T47D (cell line): Measurements from ENCODE around the gene RHEX.

ENCODE experiments used
- DNase-seq, 2 experiments: peaks; one replicate each; pipeline versions ENCODE4 v3.0.0 to v3.0.0-alpha.2; 2011 to 2012; ENCODE audit warnings: low read depth in 1 of 2, low spot score in 1 of 2
- JUND ChIP-seq: IDR thresholded peaks from 2 replicates; pipeline ENCODE4 v1.6.1; 2012; ENCODE audit warnings: low read depth
- in situ Hi-C: cut with HindIII; loops from 2 replicates; pipeline ENCODE4 v1.10.0; 2016; ENCODE audit warnings: low sequenced_read_pairs, low pct_unique_long_range_greater_than_20kb

RHEX gene

DNA sequence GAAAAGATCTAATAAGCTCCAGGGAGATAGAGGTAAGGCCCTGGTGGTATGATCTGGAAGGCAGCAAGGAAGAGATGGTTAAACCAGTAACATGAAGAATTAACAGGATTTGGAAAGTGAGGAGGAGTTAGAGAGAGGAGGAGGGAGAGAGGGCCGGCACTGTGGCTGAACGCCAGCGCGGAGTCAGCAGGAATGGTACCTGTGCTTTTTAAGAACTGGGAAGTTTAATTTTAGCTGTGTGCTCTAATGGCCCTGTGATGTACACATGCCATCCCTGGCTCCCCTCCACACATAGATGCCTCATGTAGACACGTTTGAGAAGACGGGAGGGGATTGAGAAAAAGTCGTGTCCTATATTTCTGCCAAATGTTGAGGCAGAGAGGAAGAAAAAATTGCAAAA, 78.1 kb downstream of the RHEX start:
- in situ Hi-C loops, result no loop called here
- TF ChIP-seq JUND, result no peak
- DNase-seq, result no peak

DNA sequence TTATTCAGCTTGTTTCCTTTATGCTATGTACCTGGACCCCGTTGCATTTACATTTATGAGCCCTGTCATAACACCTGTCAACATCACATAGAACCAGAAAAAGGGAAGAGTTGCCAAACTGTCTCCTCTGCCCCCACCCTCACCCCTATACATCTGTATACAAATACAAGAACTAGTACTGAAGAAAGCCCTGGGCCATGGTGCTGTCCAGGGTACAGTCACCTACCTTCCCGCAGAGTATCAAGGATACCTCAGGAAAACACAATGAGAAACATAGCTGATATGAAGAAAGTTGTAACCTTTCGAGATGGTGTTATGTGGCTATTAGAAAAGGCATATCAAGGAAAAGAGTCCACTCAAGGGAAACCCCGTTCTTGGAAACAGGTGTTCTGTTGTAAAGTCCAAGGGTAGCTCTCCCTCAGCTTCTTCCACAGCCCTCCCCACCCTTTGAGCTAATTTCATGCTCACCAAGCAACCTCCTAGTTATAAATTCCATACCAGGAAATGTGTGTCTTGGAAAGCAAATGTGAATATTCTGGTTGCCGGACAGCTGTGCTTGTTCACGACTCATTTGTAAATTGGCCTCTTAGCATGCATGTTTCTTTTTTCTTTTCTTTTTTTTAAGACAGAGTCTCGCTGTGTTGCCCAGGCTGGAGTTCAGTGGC, 80.9 kb downstream of the RHEX start:
- DNase-seq, result no peak
- in situ Hi-C loops, result no loop called here
- no peak for TF ChIP-seq JUND

DNA sequence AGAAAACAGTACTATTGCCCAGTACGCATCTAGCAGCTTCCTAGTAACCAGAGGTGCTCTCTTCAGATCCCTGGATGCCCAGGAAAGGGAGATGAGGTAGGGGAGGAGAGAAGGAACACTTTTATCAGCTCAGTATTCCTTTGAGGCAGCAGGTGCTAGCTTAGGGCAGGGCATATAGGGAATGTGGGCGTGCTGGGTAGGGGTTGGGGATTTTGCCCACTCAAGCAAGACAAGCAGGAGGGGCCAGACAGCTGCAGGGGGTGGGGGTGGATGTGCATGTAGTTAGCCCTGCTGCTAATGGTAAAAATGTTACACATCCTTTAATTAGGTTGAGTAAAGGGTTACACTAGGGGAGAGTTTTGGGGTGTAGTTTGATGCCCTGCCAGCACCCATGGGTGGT, 82.3 kb downstream of the RHEX start:
- DNase-seq, result no peak
- in situ Hi-C loops, result no loop called here
- TF ChIP-seq JUND, result no peak

DNA sequence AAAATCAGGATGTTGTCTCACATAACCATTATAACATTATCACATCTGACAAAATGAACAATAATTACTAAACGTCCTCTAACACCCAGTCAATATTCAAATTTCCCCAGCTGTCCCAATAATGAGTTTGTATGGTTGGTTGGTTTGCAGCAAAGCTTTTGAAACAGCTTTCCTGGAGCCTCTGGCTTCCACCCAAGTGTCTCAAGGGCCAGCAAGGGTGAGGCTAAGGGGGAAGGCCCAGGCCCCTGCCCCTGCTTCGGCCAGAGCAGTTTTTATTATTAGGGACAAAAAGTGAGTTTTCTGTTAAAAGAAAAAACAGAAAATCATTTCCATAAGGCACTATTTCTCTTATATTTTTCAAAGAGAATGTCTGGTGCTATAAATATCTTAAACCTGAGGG, 83.3 kb downstream of the RHEX start:
- in situ Hi-C loops, result no loop called here
- no peak for TF ChIP-seq JUND
- DNase-seq, result no peak

DNA sequence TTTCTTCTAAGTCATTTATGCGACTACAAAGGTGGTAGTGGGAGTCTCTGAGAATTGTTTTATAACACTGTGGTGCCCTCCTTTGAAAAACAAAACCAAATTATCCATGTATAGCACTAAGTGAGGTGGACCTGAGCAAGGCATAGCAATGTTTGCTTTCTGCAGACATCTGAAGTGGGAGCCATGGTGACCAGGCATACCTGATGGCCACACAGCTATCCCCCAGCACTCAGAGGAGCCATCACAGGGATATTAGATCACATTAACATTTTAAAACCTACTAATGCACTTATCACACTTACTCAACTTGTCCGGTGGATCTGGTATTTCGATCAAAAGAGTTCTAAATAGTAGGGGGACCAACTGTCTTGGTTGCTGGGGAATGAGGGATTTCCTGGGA, 89.0 kb downstream of the RHEX start:
- TF ChIP-seq JUND, result no peak
- in situ Hi-C loops, result no loop called here
- DNase-seq, result no peak

DNA sequence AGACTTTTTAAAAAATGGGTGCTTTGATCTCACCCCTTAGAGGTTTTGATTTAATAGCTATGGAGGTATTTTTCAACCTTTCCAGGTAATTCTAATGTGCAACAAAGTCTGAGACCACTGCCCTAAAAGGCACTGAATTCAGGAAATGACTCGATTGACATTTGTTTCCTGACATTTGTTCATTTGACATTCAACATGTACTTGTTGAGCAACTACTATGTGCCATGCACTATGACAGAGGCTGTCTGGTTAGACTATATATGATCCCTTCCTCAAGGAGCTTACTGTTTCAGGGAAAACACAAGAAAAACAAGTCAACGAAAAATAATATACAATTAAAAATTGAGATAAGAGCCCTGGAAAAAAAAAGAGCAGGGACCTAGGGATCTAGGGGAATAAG, 89.8 kb downstream of the RHEX start:
- no peak for TF ChIP-seq JUND
- DNase-seq, result no peak
- in situ Hi-C loops, result no loop called here

DNA sequence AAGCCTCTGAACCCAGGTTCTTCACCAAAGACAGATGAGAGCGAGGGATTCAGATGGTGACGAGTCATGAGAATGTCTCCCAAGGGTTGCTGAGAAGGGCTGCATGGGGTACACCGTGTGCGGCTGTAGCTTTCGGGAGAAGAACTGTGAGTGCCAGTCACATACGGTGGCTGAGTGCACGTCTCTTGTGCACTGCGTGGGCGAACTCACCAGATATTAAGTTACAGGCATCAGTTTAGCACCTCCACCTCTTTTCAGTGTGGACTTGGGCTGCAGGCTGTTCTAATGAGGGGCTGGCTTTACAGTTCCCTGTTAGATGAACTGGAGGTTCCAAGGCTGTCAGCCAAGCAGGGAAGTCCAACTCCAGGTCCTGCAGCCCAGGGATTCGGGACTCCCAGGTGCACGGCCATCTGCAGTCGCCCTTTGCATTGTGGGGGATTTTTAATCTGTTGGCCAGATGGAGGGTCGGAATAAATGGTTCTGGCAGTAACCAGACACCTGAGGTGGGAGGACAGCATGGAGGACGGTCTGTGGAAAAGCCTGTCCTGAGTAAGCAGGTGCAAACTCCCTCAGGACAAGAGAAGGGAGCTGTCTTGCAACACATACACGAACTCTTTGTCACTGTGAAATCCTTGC, 90.7 kb downstream of the RHEX start:
- in situ Hi-C loops, result no loop called here
- no peak for DNase-seq

DNA sequence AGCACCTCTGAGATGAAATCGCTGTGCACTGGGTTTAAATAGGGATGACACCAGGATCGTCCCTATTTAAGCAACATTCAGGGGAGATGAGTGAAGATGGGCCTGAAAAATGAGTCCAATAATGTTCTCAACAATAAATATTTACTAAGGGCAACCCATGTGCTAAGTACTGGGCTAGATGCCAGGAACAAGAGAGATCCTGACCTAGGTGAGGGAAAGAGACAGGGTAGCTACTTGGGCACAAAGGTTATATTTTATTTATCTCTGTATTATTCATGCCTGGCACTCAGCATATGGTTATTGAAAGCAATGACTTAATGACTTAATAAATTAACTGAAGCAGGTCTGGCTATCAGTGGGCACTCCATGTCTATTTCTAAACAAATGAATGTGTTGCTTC, 91.6 kb downstream of the RHEX start:
- no peak for TF ChIP-seq JUND
- no peak for DNase-seq
- in situ Hi-C loops, result no loop called here

More for the DNA sequence above, 90.7 kb downstream of the RHEX start:
- no peak for TF ChIP-seq JUND

DNA sequence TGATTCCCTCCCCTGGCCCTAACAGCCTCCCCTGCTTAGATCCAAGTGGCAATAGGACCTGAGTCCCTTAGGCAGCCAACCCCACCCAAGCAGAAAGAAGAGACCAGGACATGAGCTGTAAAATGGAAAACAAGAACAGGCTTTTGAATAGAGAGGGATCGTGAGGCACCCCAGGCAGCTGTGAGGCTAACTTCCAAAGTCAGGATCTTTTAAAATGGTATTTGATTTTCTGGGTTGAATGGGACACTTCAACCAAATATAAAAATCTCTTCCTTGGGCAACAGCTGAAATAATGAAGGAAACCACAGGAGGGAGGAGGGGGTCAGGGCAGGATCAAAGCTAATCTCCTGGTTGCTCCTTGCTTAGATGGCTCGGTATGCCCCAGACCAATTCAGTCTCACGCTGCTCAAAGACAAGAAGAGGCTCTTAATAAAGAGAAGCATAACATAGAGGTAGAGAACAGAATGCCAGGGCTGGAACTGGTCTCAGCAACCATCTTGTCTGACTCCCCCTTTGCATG, 92.9 kb downstream of the RHEX start:
- in situ Hi-C loops, result no loop called here
- no peak for TF ChIP-seq JUND
- no peak for DNase-seq
